Esophagus muscularis mucosa (tissue), 4 donors: ENCODE data around the gene SCTR. TPM values are rescaled to one million over a fixed set of nuclear protein-coding genes. Genes with fewer than 3 reads are reported as not detected.

Experiments used
- DNase-seq: peaks from one replicate; pipeline ENCODE4 v3.0.0-alpha.2; 2017; ENCODE audit errors: extremely low spot score
- H3K27ac ChIP-seq, 4 donors: fragments of 200-600 bp; sonication (generic); replicated peaks in 1 of 4; 1 replicate in 3 of 4; 2 replicates in 1 of 4; pipeline ENCODE4 v1.5.1; 2016 to 2019; ENCODE audit warnings: mild to moderate bottlenecking in 1 of 4
- H3K27me3 ChIP-seq, 4 donors: fragments of 200-600 bp; sonication (generic); one replicate each; pipeline versions ENCODE4 v1.5.1 to v1.6.0; 2016 to 2019
- H3K36me3 ChIP-seq, 4 donors: fragments of 200-600 bp; sonication (generic); one replicate each; pipeline ENCODE4 v1.5.1; 2016 to 2019
- H3K4me1 ChIP-seq, 4 donors: fragments of 200-600 bp; sonication (generic); one replicate each; pipeline ENCODE4 v1.5.1; 2016 to 2019
- H3K4me3 ChIP-seq, 4 donors: fragments of 200-600 bp; sonication (generic); 1 replicate in 2 of 4; 2 replicates in 2 of 4; pipeline ENCODE4 v1.5.1; 2016 to 2019; ENCODE audit warnings: mild to moderate bottlenecking in 4 of 4, moderate library complexity in 1 of 4
- H3K9me3 ChIP-seq, 4 donors: fragments of 200-600 bp; sonication (generic); 1 replicate in 3 of 4; 2 replicates in 1 of 4; pipeline ENCODE4 v1.5.1; 2016 to 2019
- EP300 ChIP-seq: sonication (generic); formaldehyde crosslinking; IDR thresholded peaks from one replicate; pipeline ENCODE4 v1.6.1; 2017; ENCODE audit warnings: antibody characterized with exemption
- POLR2A ChIP-seq: fragments of 450-650 bp; IDR thresholded peaks from one replicate; pipeline ENCODE4 v1.6.1; 2017; ENCODE audit warnings: antibody characterized with exemption, moderate library complexity, mild to moderate bottlenecking, low read depth
- POLR2AphosphoS5 ChIP-seq, 2 donors: sonication (generic); formaldehyde crosslinking; IDR thresholded peaks; one replicate each; pipeline ENCODE4 v1.6.1; 2017; ENCODE audit warnings: antibody characterized with exemption in 2 of 2
- WGBS: methylation state at CpG from one replicate; pipeline ENCODE4 v1.1.5; 2018; 5-methylcytosine and 5-hydroxymethylcytosine counted together
- intact Hi-C: fragments of 100-400 bp; cut with DNase I; formaldehyde crosslinking; loops from one replicate; pipeline ENCODE4 v1.15.1; 2023
- total RNA-seq, 4 donors: library from RNA; depleted of rRNA; stranded (reverse); fragments of >200 nt; gene quantifications; one replicate each; pipeline versions ENCODE4 v1.1.0 to v1.2.1, GENCODE V29; 2016
- TF ChIP-seq, protein P1 (sequence below), 3 experiments: fragments of 200-600 bp in 2 of 3; fragments of 450-650 bp in 1 of 3; sonication (generic) in 2 of 3; IDR thresholded peaks; one replicate each; pipeline ENCODE4 v1.5.1; 2017 to 2019; ENCODE audit warnings: antibody characterized with exemption in 3 of 3, mild to moderate bottlenecking in 2 of 3, moderate library complexity in 1 of 3

The SCTR gene
- total RNA-seq, 4 donors from 2014 or later, result not detected

DNA sequence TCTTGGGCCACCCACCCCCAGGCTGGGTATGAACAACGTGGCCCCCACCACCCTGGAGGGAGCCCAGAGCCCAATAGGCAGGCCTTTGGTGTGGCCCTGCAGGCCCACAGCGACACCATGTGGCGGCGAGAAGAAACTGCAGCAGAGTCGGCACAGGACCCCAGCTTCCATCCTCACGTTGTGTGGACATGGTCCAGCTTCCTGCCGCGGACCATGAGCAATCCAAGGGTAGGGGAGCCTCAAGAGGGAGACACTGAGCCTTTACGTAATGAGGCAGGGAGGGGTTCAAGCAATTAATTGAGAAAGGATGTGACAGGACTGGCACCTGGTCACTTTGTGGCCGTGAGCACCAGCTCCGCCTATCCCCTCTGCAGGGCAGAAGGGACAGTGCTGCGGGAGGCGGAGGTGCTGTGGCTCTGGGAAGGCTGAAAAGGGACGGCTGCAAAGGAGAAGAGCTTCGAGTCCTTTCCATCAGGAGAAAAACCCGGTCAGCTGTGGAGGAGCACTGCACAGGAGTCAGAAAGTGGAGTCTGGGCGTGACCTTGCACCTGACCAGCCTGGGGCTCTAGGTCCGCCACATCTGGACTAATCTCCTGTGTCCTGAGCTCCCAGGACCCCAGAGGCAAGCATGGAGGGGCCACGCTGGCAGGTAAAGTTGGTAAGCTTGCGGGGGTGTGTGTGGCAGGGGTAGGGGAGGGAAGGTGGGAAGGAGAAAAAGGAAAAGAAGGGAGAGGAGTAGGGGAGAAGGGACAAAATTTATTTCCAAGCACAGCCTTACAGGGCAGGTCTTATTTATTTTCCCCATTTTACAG, 47.8 kb downstream of the SCTR start:
- Histone ChIP-seq H3K27ac (no peak overlapping the region), H3K4me1 (peaks cover 0 to 25% (median 9%) of the 10 kb centered on the region in 4 donors), H3K4me3 (no peak overlapping the region), H3K27me3 (peaks cover 0 to 10% (median 0%) of the 10 kb centered on the region in 4 donors), H3K36me3 (no peaks in the 10 kb centered on the region), H3K9me3 (no peaks in the 10 kb centered on the region)
- TF ChIP-seq POLR2A, result no peak
- no peak for TF ChIP-seq EP300
- no peak for TF ChIP-seq POLR2AphosphoS5 (IDR thresholded peaks at IDR 0.05)
- TF ChIP-seq, protein P1, sequence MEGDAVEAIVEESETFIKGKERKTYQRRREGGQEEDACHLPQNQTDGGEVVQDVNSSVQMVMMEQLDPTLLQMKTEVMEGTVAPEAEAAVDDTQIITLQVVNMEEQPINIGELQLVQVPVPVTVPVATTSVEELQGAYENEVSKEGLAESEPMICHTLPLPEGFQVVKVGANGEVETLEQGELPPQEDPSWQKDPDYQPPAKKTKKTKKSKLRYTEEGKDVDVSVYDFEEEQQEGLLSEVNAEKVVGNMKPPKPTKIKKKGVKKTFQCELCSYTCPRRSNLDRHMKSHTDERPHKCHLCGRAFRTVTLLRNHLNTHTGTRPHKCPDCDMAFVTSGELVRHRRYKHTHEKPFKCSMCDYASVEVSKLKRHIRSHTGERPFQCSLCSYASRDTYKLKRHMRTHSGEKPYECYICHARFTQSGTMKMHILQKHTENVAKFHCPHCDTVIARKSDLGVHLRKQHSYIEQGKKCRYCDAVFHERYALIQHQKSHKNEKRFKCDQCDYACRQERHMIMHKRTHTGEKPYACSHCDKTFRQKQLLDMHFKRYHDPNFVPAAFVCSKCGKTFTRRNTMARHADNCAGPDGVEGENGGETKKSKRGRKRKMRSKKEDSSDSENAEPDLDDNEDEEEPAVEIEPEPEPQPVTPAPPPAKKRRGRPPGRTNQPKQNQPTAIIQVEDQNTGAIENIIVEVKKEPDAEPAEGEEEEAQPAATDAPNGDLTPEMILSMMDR (IDR thresholded peaks at IDR 0.05), result peak in 2 of 3 experiments; percentile 79 to 94
- DNase-seq, result no peak
- intact Hi-C loops, result loop anchor here (1.0 kb wide), 1 partner anchor 69 kb away; no protein-coding TSS in a partner anchor
- WGBS, result 29% methylated on average over 18 of the region's 20 CpGs

DNA sequence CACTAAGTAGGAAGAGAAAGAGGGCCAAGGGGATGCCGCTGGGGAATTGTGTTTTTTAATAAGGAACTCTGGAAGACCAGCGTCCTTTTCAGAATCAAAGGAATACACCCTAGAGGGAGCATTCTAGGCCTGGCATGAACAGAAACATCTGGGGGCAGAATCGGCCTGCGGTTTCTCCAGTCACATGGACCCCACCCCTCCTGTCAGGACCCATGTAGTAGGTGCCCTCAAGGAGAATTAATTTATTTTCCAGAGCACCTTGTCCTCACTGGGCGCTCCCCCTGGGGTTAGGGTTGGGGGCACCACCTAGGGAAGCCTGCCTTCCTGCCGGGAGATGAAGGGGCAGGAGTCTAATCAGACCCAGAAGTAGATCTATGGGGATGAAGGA, 48.4 kb downstream of the SCTR start:
- Histone ChIP-seq H3K27ac (no peak overlapping the region), H3K36me3 (no peaks in the 10 kb centered on the region), H3K4me3 (no peak overlapping the region), H3K27me3 (peaks cover 0 to 10% (median 0%) of the 10 kb centered on the region in 4 donors), H3K9me3 (no peaks in the 10 kb centered on the region), H3K4me1 (peaks cover 0 to 23% (median 9%) of the 10 kb centered on the region in 4 donors)
- TF ChIP-seq, protein P1 (IDR thresholded peaks at IDR 0.05), result no peak
- TF ChIP-seq POLR2A (no peak), EP300 (no peak), POLR2AphosphoS5 (IDR thresholded peaks at IDR 0.05) (no peak)
- intact Hi-C loops, result loop anchor here (1.0 kb wide), 1 partner anchor 69 kb away; no protein-coding TSS in a partner anchor
- 84% methylated on average over 6 of the region's 6 CpGs for WGBS
- DNase-seq, result no peak

DNA sequence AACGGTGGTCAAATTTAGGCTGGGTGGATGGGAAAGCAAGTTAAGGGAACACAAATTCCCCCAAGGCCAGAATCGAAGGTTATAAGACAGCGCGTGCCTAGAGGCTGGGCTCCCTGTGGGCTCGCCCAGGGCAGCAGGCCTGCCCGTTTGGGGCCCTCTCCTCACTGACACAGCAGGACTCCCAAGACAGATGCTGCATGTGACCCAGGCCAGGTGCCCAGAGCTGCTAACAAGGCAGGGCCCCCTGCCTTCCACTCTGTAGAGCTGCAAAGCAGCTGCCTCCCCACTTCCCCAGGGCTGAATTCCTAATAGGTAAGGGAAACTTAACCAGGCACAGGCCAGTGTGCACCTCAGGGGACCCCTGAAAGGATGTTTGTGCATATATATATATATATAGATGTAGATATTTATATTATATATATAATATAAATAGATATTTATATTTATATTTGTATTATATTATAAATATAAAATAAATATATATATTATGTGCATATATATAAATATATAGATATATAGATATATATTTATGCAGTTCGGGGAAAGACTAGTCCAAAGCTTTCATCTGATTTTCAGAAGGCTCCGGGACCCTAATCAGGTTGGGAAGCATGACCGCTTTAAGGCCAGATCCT, 48.9 kb downstream of the SCTR start:
- WGBS, result 94% methylated on average over 9 of the region's 9 CpGs
- peaks cover 0 to 10% (median 0%) of the 10 kb centered on the region in 4 donors for H3K27me3 ChIP-seq
- no peak for DNase-seq
- H3K9me3 ChIP-seq, result no peaks in the 10 kb centered on the region
- H3K4me1 ChIP-seq, result peaks cover 0 to 18% (median 9%) of the 10 kb centered on the region in 4 donors
- TF ChIP-seq, protein P1 (IDR thresholded peaks at IDR 0.05), result no peak
- no peak for TF ChIP-seq POLR2A
- TF ChIP-seq EP300, result no peak
- TF ChIP-seq POLR2AphosphoS5 (IDR thresholded peaks at IDR 0.05), result no peak
- H3K27ac ChIP-seq, result no peak overlapping the region
- no peaks in the 10 kb centered on the region for H3K36me3 ChIP-seq
- intact Hi-C loops, result no loop called here
- H3K4me3 ChIP-seq, result no peak overlapping the region

DNA sequence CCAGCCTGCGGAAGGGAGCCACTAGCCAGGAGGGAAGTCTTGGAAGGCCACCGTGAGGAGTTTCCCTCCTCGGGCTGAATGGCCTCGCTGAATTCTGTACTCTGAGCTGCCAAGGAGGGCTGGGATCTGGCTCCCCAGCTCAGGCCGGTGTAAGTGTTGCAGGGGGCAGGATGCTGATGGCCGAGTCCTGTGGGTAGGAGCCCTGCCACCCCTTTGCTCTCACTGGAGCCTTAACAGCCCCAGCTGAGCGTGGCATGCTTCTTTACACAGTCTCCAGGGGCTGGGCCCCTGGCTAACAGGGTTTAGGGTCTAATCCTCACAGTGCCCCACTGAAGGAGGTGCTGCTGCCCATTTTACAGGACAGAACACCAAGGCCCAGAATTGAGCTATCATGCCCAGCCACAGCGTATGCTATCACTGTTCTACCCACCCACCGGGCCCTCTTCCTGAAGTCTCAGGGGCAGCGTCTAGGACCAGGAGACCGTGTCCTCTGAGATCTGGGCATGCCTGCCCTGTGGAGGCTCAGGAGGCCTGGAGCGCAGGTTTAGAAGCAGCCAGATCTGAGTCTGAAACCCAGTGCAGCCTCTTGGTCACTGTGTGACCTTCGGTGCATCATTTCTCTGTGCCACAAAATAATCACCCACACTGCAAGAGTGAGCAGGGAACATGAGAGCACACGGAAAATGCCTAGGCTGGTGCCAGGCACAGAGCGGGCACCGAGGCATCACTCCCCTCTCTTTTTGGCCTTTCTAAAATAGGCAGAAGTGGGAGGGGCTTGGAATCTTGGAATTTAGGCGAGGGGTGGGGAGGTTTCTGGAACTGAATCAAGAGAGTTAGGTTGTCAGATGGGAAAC, 49.7 kb downstream of the SCTR start:
- intact Hi-C loops, result no loop called here
- DNase-seq, result no peak
- H3K27me3 ChIP-seq, result peaks cover 0 to 10% (median 0%) of the 10 kb centered on the region in 4 donors
- H3K36me3 ChIP-seq, result no peaks in the 10 kb centered on the region
- no peaks in the 10 kb centered on the region for H3K9me3 ChIP-seq
- no peak overlapping the region for H3K4me3 ChIP-seq
- H3K27ac ChIP-seq, result no peak overlapping the region
- WGBS, result 88% methylated on average over 14 of the region's 17 CpGs
- TF ChIP-seq, protein P1 (IDR thresholded peaks at IDR 0.05), result no peak
- TF ChIP-seq POLR2A, result no peak
- no peak for TF ChIP-seq POLR2AphosphoS5 (IDR thresholded peaks at IDR 0.05)
- TF ChIP-seq EP300, result no peak
- peaks cover 0 to 18% (median 9%) of the 10 kb centered on the region in 4 donors for H3K4me1 ChIP-seq
